ENCODE data around the gene LRRC26. TPM values are rescaled to one million over a fixed set of nuclear protein-coding genes. Genes with fewer than 3 reads are reported as not detected.

Gene LRRC26
- total and polyA plus RNA-seq, 2 of the 13 experiments (the other 11 are each of a cell fraction or from before 2014, with no cell fraction given), result not detected

GRCh38 chr9:137205126-137206069, 35.5 kb upstream of the LRRC26 start, which contains the start of the genes NDOR1 and TMEM203 (continued):
- TF ChIP-seq SMAD9 (CRISPR knock-in tag; IDR thresholded peaks at IDR 0.05) (no peak), GMEB1 (CRISPR knock-in tag; IDR thresholded peaks at IDR 0.05; ENCODE audit: borderline replicate concordance) (peak; percentile 81), ZFP36L2 (CRISPR knock-in tag; IDR thresholded peaks at IDR 0.05) (no peak), ZNF318 (CRISPR knock-in tag; IDR thresholded peaks at IDR 0.05) (no peak), DMAP1 (CRISPR knock-in tag; IDR thresholded peaks at IDR 0.05) (peak; percentile 84), PAXIP1 (CRISPR knock-in tag; conservative IDR thresholded peaks at IDR 0.05) (0 out of 2 replicates have a peak, but pooled peaks have one; percentile 7), NR3C1 (CRISPR knock-in tag; IDR thresholded peaks at IDR 0.05) (no peak), ATF1 (CRISPR knock-in tag; IDR thresholded peaks at IDR 0.05) (peak; percentile 96), NCOA2 (CRISPR knock-in tag; IDR thresholded peaks at IDR 0.05) (peak; percentile 42; the same call in 1 of the 2 replicates), ZFP90 (CRISPR knock-in tag; IDR thresholded peaks at IDR 0.05; ENCODE audit: borderline replicate concordance) (0 out of 2 replicates have a peak, but pooled peaks have one; percentile 57), ZBTB7A (CRISPR knock-in tag; IDR thresholded peaks at IDR 0.05) (no peak), RFX5 (IDR thresholded peaks at IDR 0.05; ENCODE audit: low read depth, low read length) (no peak), YEATS2 (CRISPR knock-in tag; IDR thresholded peaks at IDR 0.05; ENCODE audit: borderline replicate concordance) (peak; percentile 95), KLF11 (CRISPR knock-in tag; IDR thresholded peaks at IDR 0.05) (0 out of 2 replicates have a peak, but pooled peaks have one; percentile 39), CREM (IDR thresholded peaks at IDR 0.05) (peak; percentile 93), CREM (CRISPR knock-in tag; IDR thresholded peaks at IDR 0.05) (peak; percentile 95)

Measured in HepG2 (cell line).